Measurements from ENCODE around the gene CSF3R.
"Not testable (repeated sequence)": the region's sequence is repeated elsewhere in the genome, so short reads cannot be mapped to it uniquely, and the experiment has no call there.

CSF3R gene

GRCh38 chr1:36487906-36488305 lies 5.2 kb upstream of the CSF3R start:
- Histone ChIP-seq H3K27ac (no peak overlapping the region), H3K4me2 (no peak overlapping the region), H3K9ac (no peak overlapping the region), H3K4me1 (ENCODE audit: low read depth, poor library complexity, severe bottlenecking) (no peaks in the 10 kb centered on the region), H3K27me3 (ENCODE audit: insufficient read depth, low read depth) (peaks cover 8% of the 10 kb centered on the region; the same call in 1 of the 2 replicates), H3K79me2 (ENCODE audit: insufficient read depth, low read depth) (no peaks in the 10 kb centered on the region), H2AFZ (ENCODE audit: low read depth) (no peak overlapping the region), H3K36me3 (ENCODE audit: insufficient read depth) (no peaks in the 10 kb centered on the region), H4K20me1 (ENCODE audit: insufficient read depth) (no peaks in the 10 kb centered on the region), H3K4me3 (IDR thresholded peaks at IDR 0.05; ENCODE audit: insufficient read depth, low read depth, low read length) (no peak overlapping the region)
- no peak for TF ChIP-seq CTCF (conservative IDR thresholded peaks at IDR 0.05; ENCODE audit: low read depth, low read length)

- H3K27me3 ChIP-seq (ENCODE audit: insufficient read depth, low read depth); H2AFZ ChIP-seq (ENCODE audit: low read depth); H3K27ac ChIP-seq; H3K79me2 ChIP-seq (ENCODE audit: insufficient read depth, low read depth); H3K36me3 ChIP-seq (ENCODE audit: insufficient read depth); H3K4me2 ChIP-seq; H3K4me3 ChIP-seq (IDR thresholded peaks at IDR 0.05; ENCODE audit: insufficient read depth, low read depth, low read length); H3K9ac ChIP-seq; H4K20me1 ChIP-seq (ENCODE audit: insufficient read depth); H3K4me1 ChIP-seq (ENCODE audit: low read depth, poor library complexity, severe bottlenecking): not testable (repeated sequence)
Observed at GRCh38 chr1:36487336-36487725, 4.6 kb upstream of the CSF3R start.

GRCh38 chr1:36486439-36487335 lies 4.0 kb upstream of the CSF3R start:
- no peak overlapping the region for H3K27ac ChIP-seq
- no peak overlapping the region for H3K4me2 ChIP-seq
- H3K79me2 ChIP-seq (ENCODE audit: insufficient read depth, low read depth): no peaks in the 10 kb centered on the region
- H3K36me3 ChIP-seq (ENCODE audit: insufficient read depth): no peaks in the 10 kb centered on the region
- no peaks in the 10 kb centered on the region for H4K20me1 ChIP-seq (ENCODE audit: insufficient read depth)
- H3K4me3 ChIP-seq (IDR thresholded peaks at IDR 0.05; ENCODE audit: insufficient read depth, low read depth, low read length): no peak overlapping the region
- H3K9ac ChIP-seq: no peak overlapping the region
- TF ChIP-seq CTCF (conservative IDR thresholded peaks at IDR 0.05; ENCODE audit: low read depth, low read length): no peak
- H3K27me3 ChIP-seq (ENCODE audit: insufficient read depth, low read depth): peaks cover 8% of the 10 kb centered on the region; the same call in 1 of the 2 replicates
- no peaks in the 10 kb centered on the region for H3K4me1 ChIP-seq (ENCODE audit: low read depth, poor library complexity, severe bottlenecking)
- H2AFZ ChIP-seq (ENCODE audit: low read depth): no peak overlapping the region

GRCh38 chr1:36486093-36486438 lies 3.4 kb upstream of the CSF3R start:
- no peaks in the 10 kb centered on the region for H3K36me3 ChIP-seq (ENCODE audit: insufficient read depth)
- no peak for TF ChIP-seq CTCF (conservative IDR thresholded peaks at IDR 0.05; ENCODE audit: low read depth, low read length)
- peaks cover 4% of the 10 kb centered on the region; the same call in 1 of the 2 replicates for H3K27me3 ChIP-seq (ENCODE audit: insufficient read depth, low read depth)
- no peaks in the 10 kb centered on the region for H3K4me1 ChIP-seq (ENCODE audit: low read depth, poor library complexity, severe bottlenecking)
- no peaks in the 10 kb centered on the region for H3K79me2 ChIP-seq (ENCODE audit: insufficient read depth, low read depth)
- H3K4me3 ChIP-seq (IDR thresholded peaks at IDR 0.05; ENCODE audit: insufficient read depth, low read depth, low read length): no peak overlapping the region
- H2AFZ ChIP-seq (ENCODE audit: low read depth): no peak overlapping the region
- H3K4me2 ChIP-seq: no peak overlapping the region
- no peak overlapping the region for H3K27ac ChIP-seq
- H3K9ac ChIP-seq: no peak overlapping the region
- H4K20me1 ChIP-seq (ENCODE audit: insufficient read depth): no peaks in the 10 kb centered on the region

- Histone ChIP-seq H3K27ac (no peak overlapping the region), H3K27me3 (ENCODE audit: insufficient read depth, low read depth) (no peaks in the 10 kb centered on the region; the same call in 1 of the 2 replicates), H3K4me3 (IDR thresholded peaks at IDR 0.05; ENCODE audit: insufficient read depth, low read depth, low read length) (no peak overlapping the region), H3K4me2 (no peak overlapping the region), H3K79me2 (ENCODE audit: insufficient read depth, low read depth) (no peaks in the 10 kb centered on the region), H3K36me3 (ENCODE audit: insufficient read depth) (no peaks in the 10 kb centered on the region), H4K20me1 (ENCODE audit: insufficient read depth) (no peaks in the 10 kb centered on the region), H3K4me1 (ENCODE audit: low read depth, poor library complexity, severe bottlenecking) (no peaks in the 10 kb centered on the region), H3K9ac (no peak overlapping the region), H2AFZ (ENCODE audit: low read depth) (no peak overlapping the region)
- no peak for TF ChIP-seq CTCF (conservative IDR thresholded peaks at IDR 0.05; ENCODE audit: low read depth, low read length)
Observed at GRCh38 chr1:36484099-36484498, 1.4 kb upstream of the CSF3R start.
